Measurements from ENCODE around the gene KSR2. TPM values are rescaled to one million over a fixed set of nuclear protein-coding genes. Genes with fewer than 3 reads are reported as not detected.

KSR2 gene
- total RNA-seq, 1 experiment from 2014 or later, result 0.15 TPM

- Histone ChIP-seq H3K36me3 (ENCODE audit: control insufficient read depth, insufficient read depth, low read length) (no peaks in the 10 kb centered on the region), H3K9me3 (ENCODE audit: control insufficient read depth, insufficient read depth, low read depth, low read length) (no peaks in the 10 kb centered on the region), H3K27ac (ENCODE audit: low read length) (no peak overlapping the region), H3K27me3 (ENCODE audit: control insufficient read depth, insufficient read depth, low read length) (no peaks in the 10 kb centered on the region), H3K4me1 (ENCODE audit: control insufficient read depth, insufficient read depth, low read length) (no peaks in the 10 kb centered on the region), H3K4me3 (ENCODE audit: low read depth in 2 of 2, low read length in 2 of 2) (no peak overlapping the region)
- no peak for DNase-seq (ENCODE audit: low read depth, low spot score)
- in situ Hi-C loops (cut with HindIII; ENCODE audit: low pct_unique_long_range_greater_than_20kb, low sequenced_read_pairs), result no loop called here
- ChIA-PET CTCF (no interaction called here), POLR2A (no interaction called here)
- TF ChIP-seq REST (IDR thresholded peaks at IDR 0.05; ENCODE audit: insufficient read depth in 1 of 2, low read depth in 2 of 2, low read length in 1 of 2), result no peak
- no peak for TF ChIP-seq SIN3A (IDR thresholded peaks at IDR 0.05; ENCODE audit: borderline replicate concordance, insufficient read depth, low read depth, low read length)
- no peak for TF ChIP-seq TCF7L2 (IDR thresholded peaks at IDR 0.05; ENCODE audit: low read depth, low read length)
- TF ChIP-seq CTCF (IDR thresholded peaks at IDR 0.05), result no peak
- TF ChIP-seq POLR2AphosphoS5 (IDR thresholded peaks at IDR 0.05; ENCODE audit: low read depth, low read length), result no peak
- intact Hi-C loops (cut with micrococcal nuclease; ENCODE audit: unreplicated experiment), result no loop called here
- BruUV-seq (replicated peaks), result no TSS peak
- no peak for ATAC-seq
Measured at GRCh38 chr12:117865505-117865904, 103.3 kb downstream of the KSR2 start.

- in situ Hi-C loops (cut with HindIII; ENCODE audit: low pct_unique_long_range_greater_than_20kb, low sequenced_read_pairs), result no loop called here
- intact Hi-C loops (cut with micrococcal nuclease; ENCODE audit: unreplicated experiment), result no loop called here
- no TSS peak for BruUV-seq (replicated peaks)
- Histone ChIP-seq H3K4me1 (ENCODE audit: control insufficient read depth, insufficient read depth, low read length) (no peaks in the 10 kb centered on the region), H3K36me3 (ENCODE audit: control insufficient read depth, insufficient read depth, low read length) (no peaks in the 10 kb centered on the region), H3K27ac (ENCODE audit: low read length) (no peak overlapping the region), H3K9me3 (ENCODE audit: control insufficient read depth, insufficient read depth, low read depth, low read length) (no peaks in the 10 kb centered on the region), H3K27me3 (ENCODE audit: control insufficient read depth, insufficient read depth, low read length) (no peaks in the 10 kb centered on the region), H3K4me3 (ENCODE audit: low read depth in 2 of 2, low read length in 2 of 2) (no peak overlapping the region)
- CTCF ChIA-PET, result no interaction called here
- ATAC-seq (no peak), DNase-seq (ENCODE audit: low read depth, low spot score) (no peak)
- TF ChIP-seq SIN3A (IDR thresholded peaks at IDR 0.05; ENCODE audit: borderline replicate concordance, insufficient read depth, low read depth, low read length) (no peak), POLR2AphosphoS5 (IDR thresholded peaks at IDR 0.05; ENCODE audit: low read depth, low read length) (no peak), TCF7L2 (IDR thresholded peaks at IDR 0.05; ENCODE audit: low read depth, low read length) (no peak), REST (IDR thresholded peaks at IDR 0.05; ENCODE audit: insufficient read depth in 1 of 2, low read depth in 2 of 2, low read length in 1 of 2) (no peak), CTCF (IDR thresholded peaks at IDR 0.05) (no peak)
- POLR2A ChIA-PET, result no interaction called here
Measured at GRCh38 chr12:117863002-117863709, 105.6 kb downstream of the KSR2 start.
